ENCODE data around the gene NCBP2. TPM values are rescaled to one million over a fixed set of nuclear protein-coding genes. Genes with fewer than 3 reads are reported as not detected.

Gene NCBP2
- total RNA-seq, 1 donor: 57.9 TPM

DNA sequence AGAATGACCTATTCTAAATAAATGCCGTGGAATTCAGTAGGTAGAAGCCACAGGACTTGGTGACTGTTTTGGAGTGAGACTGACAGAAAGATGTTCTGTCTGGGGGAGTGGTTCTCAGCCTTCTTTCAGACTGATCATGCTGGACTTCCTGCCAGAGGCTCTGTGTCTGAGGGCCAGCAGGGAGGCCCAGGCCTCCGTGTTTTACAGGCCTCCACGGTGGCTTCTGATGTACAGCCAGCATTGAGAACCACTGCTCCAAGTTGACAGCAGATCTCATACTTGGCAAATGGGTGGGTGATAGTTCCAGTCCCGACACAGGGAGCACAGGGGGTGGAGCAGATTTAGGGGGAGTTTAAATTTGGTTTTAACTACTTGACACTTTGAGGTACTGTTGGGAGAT is 33.0 kb upstream of the NCBP2 start:
- DNase-seq (ENCODE audit: low read depth): no peak
- H3K4me3 ChIP-seq (ENCODE audit: low read depth, low read length): no peak overlapping the region
- TF ChIP-seq CTCF (IDR thresholded peaks at IDR 0.05; ENCODE audit: insufficient read depth, low read depth, low read length): no peak

GRCh38 chr3:196974661-196975060 is 32.3 kb upstream of the NCBP2 start:
- no peak for DNase-seq (ENCODE audit: low read depth)
- no peak overlapping the region for H3K4me3 ChIP-seq (ENCODE audit: low read depth, low read length)
- TF ChIP-seq CTCF (IDR thresholded peaks at IDR 0.05; ENCODE audit: insufficient read depth, low read depth, low read length): no peak

GRCh38 chr3:196971094-196971698 is 28.9 kb upstream of the NCBP2 start:
- H3K4me3 ChIP-seq (ENCODE audit: low read depth, low read length): no peak overlapping the region
- DNase-seq (ENCODE audit: low read depth): no peak
- TF ChIP-seq CTCF (IDR thresholded peaks at IDR 0.05; ENCODE audit: insufficient read depth, low read depth, low read length): no peak

- TF ChIP-seq CTCF (IDR thresholded peaks at IDR 0.05; ENCODE audit: insufficient read depth, low read depth, low read length): no peak
- no peak overlapping the region for H3K4me3 ChIP-seq (ENCODE audit: low read depth, low read length)
- no peak for DNase-seq (ENCODE audit: low read depth)
Measured at GRCh38 chr3:196970547-196971093, 28.3 kb upstream of the NCBP2 start.

GRCh38 chr3:196969660-196970546 is 27.6 kb upstream of the NCBP2 start:
- peak; percentile 43 for TF ChIP-seq CTCF (IDR thresholded peaks at IDR 0.05; ENCODE audit: insufficient read depth, low read depth, low read length)
- peak; percentile 56 for DNase-seq (ENCODE audit: low read depth)
- peak overlapping the region; percentile 71 for H3K4me3 ChIP-seq (ENCODE audit: low read depth, low read length)

GRCh38 chr3:196969134-196969659 is 26.9 kb upstream of the NCBP2 start:
- DNase-seq (ENCODE audit: low read depth): peak; percentile 24
- TF ChIP-seq CTCF (IDR thresholded peaks at IDR 0.05; ENCODE audit: insufficient read depth, low read depth, low read length): no peak
- H3K4me3 ChIP-seq (ENCODE audit: low read depth, low read length): peak overlapping the region; percentile 71

Measured in fibroblast of villous mesenchyme (primary cell).